HEK293 (cell line): ENCODE data around the gene ZFAND3.

Experiments
- CTCF ChIA-PET: fragments of 350-600 bp; formaldehyde crosslinking; extraction: SDS; loops from one replicate; lab custom pipeline; 2021; ENCODE audit warnings: antibody characterized with exemption; lab: Yijun Ruan, JAX
- POLR2A ChIA-PET: fragments of 300-600 bp; formaldehyde crosslinking; extraction: SDS; loops from one replicate; lab custom pipeline; 2020; ENCODE audit warnings: antibody characterized with exemption, inconsistent platforms; lab: Yijun Ruan, JAX
- H3K27ac ChIP-seq: fragments of 200-500 bp; sonication (Bioruptor generic); 2 replicates; pipeline ENCODE4 v1.5.1; 2014; ENCODE audit warnings: low read depth, low read length, control low read depth, inconsistent platforms; ENCODE audit errors: extremely low read depth
- H3K36me3 ChIP-seq, 2 experiments: fragments of 200-500 bp in 1 of 2; sonication (Bioruptor generic) in 1 of 2; 1 replicate in 1 of 2; 2 replicates in 1 of 2; pipeline ENCODE4 v1.5.1; 2014 to 2017; ENCODE audit warnings: inconsistent platforms in 2 of 2, low read length in 2 of 2; ENCODE audit not compliant: control insufficient read depth in 2 of 2, insufficient read depth in 1 of 2
- H3K4me1 ChIP-seq: fragments of 200-500 bp; sonication (Bioruptor generic); 2 replicates; pipeline ENCODE4 v1.5.1; 2014; ENCODE audit warnings: mild to moderate bottlenecking, low read length, inconsistent platforms; ENCODE audit not compliant: control insufficient read depth, insufficient read depth
- H3K4me3 ChIP-seq: 2 replicates; pipeline ENCODE4 v1.5.1; 2011; ENCODE audit warnings: low read depth, mild to moderate bottlenecking, control low read depth, low read length, moderate library complexity
- H3K9me3 ChIP-seq: fragments of 200-500 bp; sonication (Bioruptor generic); 2 replicates; pipeline ENCODE4 v1.5.1; 2014; ENCODE audit warnings: low read depth, low read length, inconsistent platforms; ENCODE audit not compliant: control insufficient read depth, insufficient read depth
- MEIS1 ChIP-seq: sonication (generic); formaldehyde crosslinking; IDR thresholded peaks from 2 replicates; pipeline ENCODE4 v1.8.1; 2022; ENCODE audit warnings: missing genetic modification reagents, mild to moderate bottlenecking, borderline replicate concordance
- ZBTB48 ChIP-seq: fragments of 450-650 bp; formaldehyde crosslinking; IDR thresholded peaks from 2 replicates; pipeline ENCODE4 v1.5.1; 2016; ENCODE audit warnings: missing biosample characterization, missing genetic modification characterization
- ZBTB8A ChIP-seq: fragments of 450-650 bp; formaldehyde crosslinking; IDR thresholded peaks from 2 replicates; pipeline ENCODE4 v1.5.1; 2016; ENCODE audit warnings: missing biosample characterization, missing genetic modification characterization
- ZNF157 ChIP-seq: fragments of 450-650 bp; formaldehyde crosslinking; IDR thresholded peaks from 2 replicates; pipeline ENCODE4 v1.5.1; 2016; ENCODE audit warnings: missing biosample characterization, missing genetic modification characterization
- ZNF202 ChIP-seq: fragments of 450-650 bp; formaldehyde crosslinking; IDR thresholded peaks from 2 replicates; pipeline ENCODE4 v1.5.1; 2016; ENCODE audit warnings: missing biosample characterization, missing genetic modification characterization, borderline replicate concordance
- ZNF221 ChIP-seq: fragments of 450-650 bp; formaldehyde crosslinking; IDR thresholded peaks from 2 replicates; pipeline ENCODE4 v1.5.1; 2017; ENCODE audit warnings: missing biosample characterization, missing genetic modification characterization, borderline replicate concordance
- ZNF324 ChIP-seq: fragments of 450-650 bp; formaldehyde crosslinking; IDR thresholded peaks from 2 replicates; pipeline ENCODE4 v1.5.1; 2016; ENCODE audit warnings: missing biosample characterization, missing genetic modification characterization
- ZNF335 ChIP-seq: fragments of 450-650 bp; formaldehyde crosslinking; conservative IDR thresholded peaks from 2 replicates; pipeline ENCODE4 v1.5.1; 2016; ENCODE audit warnings: missing biosample characterization, missing genetic modification characterization
- ZNF404 ChIP-seq: fragments of 450-650 bp; formaldehyde crosslinking; IDR thresholded peaks from 2 replicates; pipeline ENCODE4 v1.5.1; 2017; ENCODE audit warnings: missing biosample characterization, missing genetic modification characterization
- ZNF521 ChIP-seq: fragments of 450-650 bp; formaldehyde crosslinking; IDR thresholded peaks from 2 replicates; pipeline ENCODE4 v1.5.1; 2017; ENCODE audit warnings: missing biosample characterization, mild to moderate bottlenecking, missing genetic modification characterization
- ZNF548 ChIP-seq: fragments of 450-650 bp; formaldehyde crosslinking; IDR thresholded peaks from 2 replicates; pipeline ENCODE4 v1.5.1; 2016; ENCODE audit warnings: missing biosample characterization, missing genetic modification characterization
- ZNF596 ChIP-seq: fragments of 450-650 bp; IDR thresholded peaks from 2 replicates; pipeline ENCODE4 v1.5.0; 2018; ENCODE audit warnings: missing biosample characterization, mild to moderate bottlenecking, missing genetic modification characterization, moderate library complexity
- ZNF610 ChIP-seq: fragments of 450-650 bp; formaldehyde crosslinking; IDR thresholded peaks from 2 replicates; pipeline ENCODE4 v1.5.1; 2016; ENCODE audit warnings: missing biosample characterization, missing genetic modification characterization, borderline replicate concordance
- ZNF660 ChIP-seq: fragments of 450-650 bp; IDR thresholded peaks from 2 replicates; pipeline ENCODE4 v1.5.1; 2018; ENCODE audit warnings: missing biosample characterization, mild to moderate bottlenecking, missing genetic modification characterization
- TF ChIP-seq, protein P1 (sequence below): fragments of 450-650 bp; formaldehyde crosslinking; conservative IDR thresholded peaks from 2 replicates; pipeline ENCODE4 v1.5.1; 2016; ENCODE audit warnings: low read depth, missing biosample characterization, missing genetic modification characterization
- TF ChIP-seq, protein P2 (sequence below): fragments of 450-650 bp; formaldehyde crosslinking; IDR thresholded peaks from 2 replicates; pipeline ENCODE4 v1.5.1; 2017; ENCODE audit warnings: missing biosample characterization, missing genetic modification characterization
- TF ChIP-seq, protein P3 (sequence below): fragments of 450-650 bp; formaldehyde crosslinking; IDR thresholded peaks from 2 replicates; pipeline ENCODE4 v1.5.1; 2016; ENCODE audit warnings: missing biosample characterization, missing genetic modification characterization, low read depth

The ZFAND3 gene

DNA sequence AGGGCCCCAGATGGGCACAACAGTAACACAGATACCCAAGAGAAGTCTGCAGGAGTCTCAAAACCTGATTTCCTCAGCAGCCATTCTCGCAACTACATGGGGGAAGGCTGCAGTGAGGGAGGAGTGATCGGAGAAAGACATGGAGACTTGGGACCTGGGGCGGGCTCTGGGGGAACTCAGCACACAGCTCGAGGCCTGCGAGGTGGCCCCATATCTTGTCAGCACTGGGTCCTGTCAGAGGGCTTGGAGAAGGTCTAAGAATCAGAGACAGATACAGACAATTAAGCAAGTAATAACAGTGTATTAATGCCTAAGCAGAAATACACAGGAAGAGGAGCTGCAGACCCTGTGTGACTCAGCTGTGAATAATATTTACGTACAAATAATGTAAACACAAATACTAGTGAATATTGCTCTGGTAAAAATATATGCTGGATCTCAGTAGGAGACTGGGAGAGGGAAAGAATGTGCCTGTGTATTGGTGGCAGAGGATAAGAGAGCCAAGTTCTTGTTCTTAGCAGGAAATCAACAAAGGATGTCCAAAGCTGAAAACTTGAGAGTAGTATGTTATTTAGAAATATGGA lies 336.2 kb downstream of the ZFAND3 start:
- Histone ChIP-seq H3K4me3 (no peak overlapping the region), H3K27ac (no peak overlapping the region), H3K9me3 (no peaks in the 10 kb centered on the region), H3K36me3 (peaks cover 0 to 9% of the 10 kb centered on the region in 2 experiments; a peak in 1 of 3 replicates), H3K4me1 (no peaks in the 10 kb centered on the region)
- TF ChIP-seq, protein P1, sequence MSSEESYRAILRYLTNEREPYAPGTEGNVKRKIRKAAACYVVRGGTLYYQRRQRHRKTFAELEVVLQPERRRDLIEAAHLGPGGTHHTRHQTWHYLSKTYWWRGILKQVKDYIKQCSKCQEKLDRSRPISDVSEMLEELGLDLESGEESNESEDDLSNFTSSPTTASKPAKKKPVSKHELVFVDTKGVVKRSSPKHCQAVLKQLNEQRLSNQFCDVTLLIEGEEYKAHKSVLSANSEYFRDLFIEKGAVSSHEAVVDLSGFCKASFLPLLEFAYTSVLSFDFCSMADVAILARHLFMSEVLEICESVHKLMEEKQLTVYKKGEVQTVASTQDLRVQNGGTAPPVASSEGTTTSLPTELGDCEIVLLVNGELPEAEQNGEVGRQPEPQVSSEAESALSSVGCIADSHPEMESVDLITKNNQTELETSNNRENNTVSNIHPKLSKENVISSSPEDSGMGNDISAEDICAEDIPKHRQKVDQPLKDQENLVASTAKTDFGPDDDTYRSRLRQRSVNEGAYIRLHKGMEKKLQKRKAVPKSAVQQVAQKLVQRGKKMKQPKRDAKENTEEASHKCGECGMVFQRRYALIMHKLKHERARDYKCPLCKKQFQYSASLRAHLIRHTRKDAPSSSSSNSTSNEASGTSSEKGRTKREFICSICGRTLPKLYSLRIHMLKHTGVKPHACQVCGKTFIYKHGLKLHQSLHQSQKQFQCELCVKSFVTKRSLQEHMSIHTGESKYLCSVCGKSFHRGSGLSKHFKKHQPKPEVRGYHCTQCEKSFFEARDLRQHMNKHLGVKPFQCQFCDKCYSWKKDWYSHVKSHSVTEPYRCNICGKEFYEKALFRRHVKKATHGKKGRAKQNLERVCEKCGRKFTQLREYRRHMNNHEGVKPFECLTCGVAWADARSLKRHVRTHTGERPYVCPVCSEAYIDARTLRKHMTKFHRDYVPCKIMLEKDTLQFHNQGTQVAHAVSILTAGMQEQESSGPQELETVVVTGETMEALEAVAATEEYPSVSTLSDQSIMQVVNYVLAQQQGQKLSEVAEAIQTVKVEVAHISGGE (tag by site-specific recombination), result no peak
- TF ChIP-seq, protein P2, sequence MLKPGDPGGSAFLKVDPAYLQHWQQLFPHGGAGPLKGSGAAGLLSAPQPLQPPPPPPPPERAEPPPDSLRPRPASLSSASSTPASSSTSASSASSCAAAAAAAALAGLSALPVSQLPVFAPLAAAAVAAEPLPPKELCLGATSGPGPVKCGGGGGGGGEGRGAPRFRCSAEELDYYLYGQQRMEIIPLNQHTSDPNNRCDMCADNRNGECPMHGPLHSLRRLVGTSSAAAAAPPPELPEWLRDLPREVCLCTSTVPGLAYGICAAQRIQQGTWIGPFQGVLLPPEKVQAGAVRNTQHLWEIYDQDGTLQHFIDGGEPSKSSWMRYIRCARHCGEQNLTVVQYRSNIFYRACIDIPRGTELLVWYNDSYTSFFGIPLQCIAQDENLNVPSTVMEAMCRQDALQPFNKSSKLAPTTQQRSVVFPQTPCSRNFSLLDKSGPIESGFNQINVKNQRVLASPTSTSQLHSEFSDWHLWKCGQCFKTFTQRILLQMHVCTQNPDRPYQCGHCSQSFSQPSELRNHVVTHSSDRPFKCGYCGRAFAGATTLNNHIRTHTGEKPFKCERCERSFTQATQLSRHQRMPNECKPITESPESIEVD, result no peak
- TF ChIP-seq ZNF610 (tag by site-specific recombination), result no peak
- ChIA-PET POLR2A (interaction anchor here (0.7 kb wide), 1 partner anchor 250 kb away, joined by 3 read pairs; no protein-coding TSS in a partner anchor), CTCF (interaction anchor here (0.8 to 1.3 kb wide), 2 partner anchors 12 to 342 kb away, joined by 3 read pairs; no protein-coding TSS in a partner anchor)

DNA sequence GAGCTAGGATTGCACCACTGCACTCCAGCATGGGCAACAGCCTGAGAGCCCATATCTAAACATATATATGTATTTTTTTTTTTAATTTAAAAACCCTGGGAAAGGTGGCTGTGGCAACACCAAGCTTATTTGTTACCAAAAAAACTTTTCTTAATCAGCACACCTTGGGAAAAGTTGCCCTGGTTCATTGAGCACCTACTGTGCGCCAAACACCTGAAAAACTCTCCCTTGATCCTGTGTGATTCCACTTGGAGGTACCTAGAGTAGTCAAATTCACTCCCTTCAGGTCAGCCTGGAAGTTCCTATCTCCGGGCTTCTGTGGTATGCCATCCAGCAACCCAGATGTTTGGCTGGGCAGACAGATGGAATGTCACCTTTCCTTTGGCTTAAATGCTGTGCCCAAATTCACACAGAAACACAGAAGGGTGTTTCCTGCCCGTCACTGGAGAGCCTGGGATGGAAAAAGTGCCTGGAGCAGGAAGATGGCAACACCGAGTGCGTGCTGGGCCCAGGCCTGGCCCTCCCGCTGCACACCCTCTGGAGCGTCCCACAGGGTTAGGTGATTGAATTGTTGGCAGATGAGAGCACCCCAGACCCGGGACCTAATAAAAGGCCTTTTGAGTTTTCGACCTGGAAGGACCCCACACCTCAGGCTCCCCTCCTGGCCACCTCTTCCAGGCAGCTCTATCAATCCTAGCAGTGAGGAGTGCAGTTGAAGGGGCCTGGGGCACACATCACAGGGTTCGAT lies 337.5 kb downstream of the ZFAND3 start:
- no peaks in the 10 kb centered on the region for H3K9me3 ChIP-seq
- TF ChIP-seq ZNF221 (tag by site-specific recombination) (no peak), MEIS1 (CRISPR knock-in tag) (no peak), ZBTB48 (tag by site-specific recombination) (no peak), ZNF324 (tag by site-specific recombination) (no peak), ZNF596 (tag by site-specific recombination) (no peak), ZBTB8A (tag by site-specific recombination) (no peak), ZNF548 (tag by site-specific recombination) (no peak), ZNF202 (tag by site-specific recombination) (no peak), ZNF404 (no peak), ZNF157 (no peak), ZNF335 (tag by site-specific recombination) (no peak), ZNF660 (tag by site-specific recombination) (no peak), ZNF521 (tag by site-specific recombination) (no peak)
- TF ChIP-seq, protein P3, sequence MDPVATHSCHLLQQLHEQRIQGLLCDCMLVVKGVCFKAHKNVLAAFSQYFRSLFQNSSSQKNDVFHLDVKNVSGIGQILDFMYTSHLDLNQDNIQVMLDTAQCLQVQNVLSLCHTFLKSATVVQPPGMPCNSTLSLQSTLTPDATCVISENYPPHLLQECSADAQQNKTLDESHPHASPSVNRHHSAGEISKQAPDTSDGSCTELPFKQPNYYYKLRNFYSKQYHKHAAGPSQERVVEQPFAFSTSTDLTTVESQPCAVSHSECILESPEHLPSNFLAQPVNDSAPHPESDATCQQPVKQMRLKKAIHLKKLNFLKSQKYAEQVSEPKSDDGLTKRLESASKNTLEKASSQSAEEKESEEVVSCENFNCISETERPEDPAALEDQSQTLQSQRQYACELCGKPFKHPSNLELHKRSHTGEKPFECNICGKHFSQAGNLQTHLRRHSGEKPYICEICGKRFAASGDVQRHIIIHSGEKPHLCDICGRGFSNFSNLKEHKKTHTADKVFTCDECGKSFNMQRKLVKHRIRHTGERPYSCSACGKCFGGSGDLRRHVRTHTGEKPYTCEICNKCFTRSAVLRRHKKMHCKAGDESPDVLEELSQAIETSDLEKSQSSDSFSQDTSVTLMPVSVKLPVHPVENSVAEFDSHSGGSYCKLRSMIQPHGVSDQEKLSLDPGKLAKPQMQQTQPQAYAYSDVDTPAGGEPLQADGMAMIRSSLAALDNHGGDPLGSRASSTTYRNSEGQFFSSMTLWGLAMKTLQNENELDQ (tag by site-specific recombination), result no peak
- no peak overlapping the region for H3K27ac ChIP-seq
- ChIA-PET POLR2A (interaction anchor here (0.5 to 0.6 kb wide), 2 partner anchors 108 to 131 kb away, joined by 4 to 11 read pairs; no protein-coding TSS in a partner anchor), CTCF (interaction anchor here (0.8 to 1.3 kb wide), 2 partner anchors 13 to 341 kb away, joined by 3 read pairs; no protein-coding TSS in a partner anchor)
- no peaks in the 10 kb centered on the region for H3K4me1 ChIP-seq
- H3K36me3 ChIP-seq, result peaks cover 0 to 5% of the 10 kb centered on the region in 2 experiments; a peak in 1 of 3 replicates
- no peak overlapping the region for H3K4me3 ChIP-seq
